Measurements from ENCODE around the gene ACYP2. TPM values are rescaled to one million over a fixed set of nuclear protein-coding genes. Genes with fewer than 3 reads are reported as not detected.
A peak's percentile ranks its signal among the peaks of the same experiment; 100 is the strongest.

The ACYP2 gene
- total RNA-seq, 4 donors from 2014 or later: 15.6 to 25.1 (median 21.5) TPM

- Histone ChIP-seq H3K4me1 (peaks cover 0 to 29% (median 5%) of the 10 kb centered on the region in 4 donors), H3K9me3 (peaks cover 0 to 20% (median 0%) of the 10 kb centered on the region in 4 donors), H3K4me3 (no peak overlapping the region), H3K27ac (no peak overlapping the region), H3K36me3 (no peaks in the 10 kb centered on the region), H3K27me3 (no peaks in the 10 kb centered on the region)
- 96 to 98% methylated on average over 4 of the region's 4 CpGs for WGBS, 2 donors
- TF ChIP-seq EP300 (IDR thresholded peaks at IDR 0.05) (no peak), POLR2A (IDR thresholded peaks at IDR 0.05) (no peak)
- TF ChIP-seq, protein P1, sequence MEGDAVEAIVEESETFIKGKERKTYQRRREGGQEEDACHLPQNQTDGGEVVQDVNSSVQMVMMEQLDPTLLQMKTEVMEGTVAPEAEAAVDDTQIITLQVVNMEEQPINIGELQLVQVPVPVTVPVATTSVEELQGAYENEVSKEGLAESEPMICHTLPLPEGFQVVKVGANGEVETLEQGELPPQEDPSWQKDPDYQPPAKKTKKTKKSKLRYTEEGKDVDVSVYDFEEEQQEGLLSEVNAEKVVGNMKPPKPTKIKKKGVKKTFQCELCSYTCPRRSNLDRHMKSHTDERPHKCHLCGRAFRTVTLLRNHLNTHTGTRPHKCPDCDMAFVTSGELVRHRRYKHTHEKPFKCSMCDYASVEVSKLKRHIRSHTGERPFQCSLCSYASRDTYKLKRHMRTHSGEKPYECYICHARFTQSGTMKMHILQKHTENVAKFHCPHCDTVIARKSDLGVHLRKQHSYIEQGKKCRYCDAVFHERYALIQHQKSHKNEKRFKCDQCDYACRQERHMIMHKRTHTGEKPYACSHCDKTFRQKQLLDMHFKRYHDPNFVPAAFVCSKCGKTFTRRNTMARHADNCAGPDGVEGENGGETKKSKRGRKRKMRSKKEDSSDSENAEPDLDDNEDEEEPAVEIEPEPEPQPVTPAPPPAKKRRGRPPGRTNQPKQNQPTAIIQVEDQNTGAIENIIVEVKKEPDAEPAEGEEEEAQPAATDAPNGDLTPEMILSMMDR (IDR thresholded peaks at IDR 0.05): no peak
- DNase-seq (ENCODE audit: low spot score in 2 of 2): no peak
These were observed 97.7 kb downstream of the ACYP2 start for GRCh38 chr2:54213082-54213481.

DNA sequence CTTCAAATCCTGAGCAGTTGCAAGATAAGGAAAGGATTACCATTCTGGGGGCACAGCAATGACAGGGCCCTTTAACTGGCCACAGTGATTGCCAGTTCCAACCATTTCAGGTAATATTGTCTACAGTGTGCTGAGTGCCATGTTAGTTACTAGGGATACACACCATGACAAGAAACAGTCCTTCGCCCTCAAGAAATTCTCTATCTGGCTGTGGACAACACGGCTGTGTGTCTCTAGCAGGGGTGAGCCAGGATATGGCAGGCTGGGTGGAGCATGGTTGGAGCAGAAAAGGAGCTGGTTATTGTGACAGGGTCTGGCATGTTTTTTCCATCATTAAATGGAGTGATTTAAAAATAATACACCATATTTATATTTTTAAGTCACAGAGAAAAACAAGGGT lies 109.6 kb downstream of the ACYP2 start:
- no peaks in the 10 kb centered on the region for H3K9me3 ChIP-seq
- no peak overlapping the region for H3K4me3 ChIP-seq
- peaks cover 0 to 31% (median 2%) of the 10 kb centered on the region in 4 donors for H3K4me1 ChIP-seq
- H3K27me3 ChIP-seq: no peaks in the 10 kb centered on the region
- H3K27ac ChIP-seq: no peak overlapping the region
- WGBS, 2 donors: 86 to 88% methylated on average over 2 of the region's 2 CpGs
- H3K36me3 ChIP-seq: no peaks in the 10 kb centered on the region
- no peak for DNase-seq (ENCODE audit: low spot score in 2 of 2)
- no peak for TF ChIP-seq EP300 (IDR thresholded peaks at IDR 0.05)
- TF ChIP-seq POLR2A (IDR thresholded peaks at IDR 0.05): no peak
- TF ChIP-seq, protein P1 (IDR thresholded peaks at IDR 0.05): no peak

DNA sequence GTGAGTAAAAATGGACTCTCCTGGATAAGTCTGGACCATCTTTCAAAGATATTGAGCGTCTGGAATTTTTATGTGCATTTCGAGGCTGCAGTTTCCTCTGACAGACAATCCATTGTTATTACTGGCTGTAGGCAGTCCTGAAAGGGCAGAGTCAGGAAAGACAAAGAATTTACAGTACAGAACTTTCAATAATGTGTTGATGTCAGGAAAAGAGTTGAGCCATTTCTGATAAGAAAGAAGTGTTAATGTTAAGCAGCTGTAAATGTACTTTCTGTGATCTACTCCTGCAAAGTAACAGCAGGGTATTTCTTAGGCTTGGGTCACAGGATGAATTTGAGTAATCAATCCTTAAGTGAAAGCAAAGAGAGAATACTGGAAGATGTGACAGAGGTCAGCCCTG lies 110.8 kb downstream of the ACYP2 start:
- Histone ChIP-seq H3K27me3 (no peaks in the 10 kb centered on the region), H3K36me3 (no peaks in the 10 kb centered on the region), H3K4me3 (no peak overlapping the region), H3K9me3 (no peaks in the 10 kb centered on the region), H3K4me1 (peaks cover 0 to 31% (median 2%) of the 10 kb centered on the region in 4 donors), H3K27ac (peak overlapping the region in 2 of 4 donors; percentile 47 to 48)
- DNase-seq (ENCODE audit: low spot score in 2 of 2): no peak
- TF ChIP-seq, protein P1 (IDR thresholded peaks at IDR 0.05): no peak
- TF ChIP-seq POLR2A (IDR thresholded peaks at IDR 0.05) (no peak), EP300 (IDR thresholded peaks at IDR 0.05) (no peak)
- 22 to 25% methylated on average over 2 of the region's 2 CpGs for WGBS, 2 donors

DNA sequence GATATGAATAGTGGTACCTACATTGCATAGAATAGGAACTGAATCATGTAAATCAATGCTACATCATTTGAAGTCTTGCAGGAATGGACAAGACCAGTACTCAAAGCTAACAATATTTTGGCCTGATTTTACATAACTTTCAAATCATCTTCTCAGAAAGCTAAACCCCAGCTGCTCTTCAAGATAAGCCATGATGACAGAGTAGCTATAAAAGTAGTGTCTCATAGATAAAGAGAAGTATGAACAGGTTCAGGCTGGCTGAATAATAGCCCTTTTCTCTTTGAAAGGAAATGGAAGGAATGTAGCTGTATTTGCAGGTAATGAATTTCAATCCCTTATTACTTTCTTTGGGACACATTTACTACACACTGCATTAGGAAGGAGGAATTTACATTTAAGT lies 112.4 kb downstream of the ACYP2 start:
- H3K27me3 ChIP-seq: no peaks in the 10 kb centered on the region
- no peaks in the 10 kb centered on the region for H3K9me3 ChIP-seq
- H3K27ac ChIP-seq: peak overlapping the region in 1 of 4 donors; percentile 58
- peaks cover 0 to 31% (median 2%) of the 10 kb centered on the region in 4 donors for H3K4me1 ChIP-seq
- TF ChIP-seq, protein P1 (IDR thresholded peaks at IDR 0.05): no peak
- no peak for TF ChIP-seq POLR2A (IDR thresholded peaks at IDR 0.05)
- no peak for TF ChIP-seq EP300 (IDR thresholded peaks at IDR 0.05)
- H3K36me3 ChIP-seq: no peaks in the 10 kb centered on the region
- no peak overlapping the region for H3K4me3 ChIP-seq
- no peak for DNase-seq (ENCODE audit: low spot score in 2 of 2)

DNA sequence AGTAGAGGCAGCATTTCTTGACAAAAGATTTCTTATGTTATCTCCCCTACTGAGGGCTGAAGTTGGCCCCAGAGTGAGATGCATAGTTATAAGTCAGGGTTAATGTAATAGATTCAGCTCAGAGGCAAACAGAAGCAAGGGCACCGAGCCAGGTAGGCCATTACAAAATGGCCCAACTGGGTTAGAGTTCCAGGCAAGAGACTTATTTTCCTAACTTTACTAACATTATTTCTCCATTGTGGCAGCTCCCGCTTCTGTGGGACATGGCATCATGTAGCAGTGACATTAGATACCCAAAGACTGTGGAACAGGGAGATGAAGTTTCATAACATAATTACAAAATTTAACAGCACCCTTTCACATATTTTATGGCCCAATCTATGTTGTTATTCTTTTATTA lies 113.5 kb downstream of the ACYP2 start:
- 45 to 69% methylated on average over 2 of the region's 2 CpGs for WGBS, 2 donors
- TF ChIP-seq, protein P1 (IDR thresholded peaks at IDR 0.05): no peak
- peak in 1 of 2 donors; percentile 27 for TF ChIP-seq EP300 (IDR thresholded peaks at IDR 0.05)
- TF ChIP-seq POLR2A (IDR thresholded peaks at IDR 0.05): no peak
- H3K9me3 ChIP-seq: no peaks in the 10 kb centered on the region
- no peaks in the 10 kb centered on the region for H3K27me3 ChIP-seq
- DNase-seq (ENCODE audit: low spot score in 2 of 2): peak in 1 of 2 donors; percentile 46
- no peaks in the 10 kb centered on the region for H3K36me3 ChIP-seq
- peaks cover 0 to 31% (median 2%) of the 10 kb centered on the region in 4 donors for H3K4me1 ChIP-seq
- H3K27ac ChIP-seq: peak overlapping the region in 2 of 4 donors; percentile 39 to 58
- no peak overlapping the region for H3K4me3 ChIP-seq
